BE2C (cell line): ENCODE data around the gene NSRP1.

ENCODE experiments used
- DNase-seq: peaks from one replicate; pipeline ENCODE4 v3.0.0-alpha.2; 2020
- H3K27me3 ChIP-seq: fragments of 250-450 bp; sonication (Bioruptor Pico); 2 replicates; pipeline ENCODE4 v1.5.1; 2020; ENCODE audit warnings: mild to moderate bottlenecking
- H3K36me3 ChIP-seq: fragments of 250-450 bp; sonication (Bioruptor Pico); 2 replicates; pipeline ENCODE4 v1.5.1; 2020; ENCODE audit warnings: mild to moderate bottlenecking
- H3K4me1 ChIP-seq: fragments of 250-450 bp; sonication (Bioruptor Pico); 2 replicates; pipeline ENCODE4 v1.5.1; 2020
- H3K4me3 ChIP-seq: 2 replicates; pipeline ENCODE4 v1.5.1; 2011; ENCODE audit warnings: low read depth, low read length
- H3K9me3 ChIP-seq: fragments of 250-450 bp; sonication (Bioruptor Pico); 2 replicates; pipeline ENCODE4 v1.5.1; 2020
- CTCF ChIP-seq: IDR thresholded peaks from 2 replicates; pipeline ENCODE4 v1.5.1; 2012; ENCODE audit warnings: mild to moderate bottlenecking, low read depth, low read length

The NSRP1 gene

GRCh38 chr17:30209930-30210329, 93.3 kb downstream of the NSRP1 start:
- H3K27me3 ChIP-seq, result no peaks in the 10 kb centered on the region
- DNase-seq, result no peak
- TF ChIP-seq CTCF, result no peak

GRCh38 chr17:30210366-30210765, 93.8 kb downstream of the NSRP1 start:
- Histone ChIP-seq H3K27me3 (no peaks in the 10 kb centered on the region), H3K4me3 (no peak overlapping the region), H3K9me3 (no peaks in the 10 kb centered on the region), H3K4me1 (no peaks in the 10 kb centered on the region), H3K36me3 (no peaks in the 10 kb centered on the region)
- no peak for TF ChIP-seq CTCF
- no peak for DNase-seq

More at GRCh38 chr17:30209930-30210329, 93.3 kb downstream of the NSRP1 start:
- no peaks in the 10 kb centered on the region for H3K36me3 ChIP-seq
- H3K4me1 ChIP-seq, result no peaks in the 10 kb centered on the region
- H3K4me3 ChIP-seq, result no peak overlapping the region
- no peaks in the 10 kb centered on the region for H3K9me3 ChIP-seq

- H3K9me3 ChIP-seq, result no peaks in the 10 kb centered on the region
- DNase-seq, result no peak
- H3K36me3 ChIP-seq, result no peaks in the 10 kb centered on the region
- H3K27me3 ChIP-seq, result no peaks in the 10 kb centered on the region
- TF ChIP-seq CTCF, result no peak
- no peak overlapping the region for H3K4me3 ChIP-seq
- no peaks in the 10 kb centered on the region for H3K4me1 ChIP-seq
These were observed 94.3 kb downstream of the NSRP1 start for GRCh38 chr17:30210901-30211300.

- H3K36me3 ChIP-seq, result no peaks in the 10 kb centered on the region
- no peak for DNase-seq
- no peaks in the 10 kb centered on the region for H3K27me3 ChIP-seq
- no peak for TF ChIP-seq CTCF
- no peaks in the 10 kb centered on the region for H3K4me1 ChIP-seq
- no peak overlapping the region for H3K4me3 ChIP-seq
- no peaks in the 10 kb centered on the region for H3K9me3 ChIP-seq
These were observed 94.8 kb downstream of the NSRP1 start for GRCh38 chr17:30211371-30211770.

- no peak for TF ChIP-seq CTCF
- H3K27me3 ChIP-seq, result no peaks in the 10 kb centered on the region
- no peaks in the 10 kb centered on the region for H3K4me1 ChIP-seq
These were observed 96.1 kb downstream of the NSRP1 start for GRCh38 chr17:30212750-30213149.

GRCh38 chr17:30217054-30217453, 100.4 kb downstream of the NSRP1 start:
- Histone ChIP-seq H3K4me3 (no peak overlapping the region), H3K36me3 (no peaks in the 10 kb centered on the region), H3K4me1 (no peaks in the 10 kb centered on the region), H3K27me3 (no peaks in the 10 kb centered on the region), H3K9me3 (no peaks in the 10 kb centered on the region)
- TF ChIP-seq CTCF, result no peak
- no peak for DNase-seq

More at GRCh38 chr17:30212750-30213149, 96.1 kb downstream of the NSRP1 start:
- Histone ChIP-seq H3K36me3 (no peaks in the 10 kb centered on the region), H3K9me3 (no peaks in the 10 kb centered on the region), H3K4me3 (no peak overlapping the region)
- no peak for DNase-seq
